Stimulated activated naive CD8-positive, alpha-beta T cell treated with anti-CD3 and anti-CD28 coated beads, Interleukin-15, Interleukin-2, amounts not matched to agents 100 ng/mL and 50 ng/mL, for 24 hours (primary cell): ENCODE measurements around the gene AGBL4.

Experiments
- H3K27ac Mint-ChIP-seq: one replicate; pipeline ENCODE4 v1.8.0; 2021; ENCODE audit warnings: mild to moderate bottlenecking, mixed read lengths
- H3K27me3 Mint-ChIP-seq: one replicate; pipeline ENCODE4 v1.8.0; 2021; ENCODE audit warnings: mixed read lengths
- H3K36me3 Mint-ChIP-seq: one replicate; pipeline ENCODE4 v1.8.0; 2021; ENCODE audit warnings: low read depth, mixed read lengths
- H3K4me1 Mint-ChIP-seq: one replicate; pipeline ENCODE4 v1.8.0; 2021; ENCODE audit warnings: low read depth, mixed read lengths
- H3K4me3 Mint-ChIP-seq: one replicate; pipeline ENCODE4 v1.8.0; 2021; ENCODE audit warnings: mild to moderate bottlenecking, mixed read lengths
- H3K9me3 Mint-ChIP-seq: one replicate; pipeline ENCODE4 v1.8.0; 2021; ENCODE audit warnings: mixed read lengths

AGBL4 gene

DNA sequence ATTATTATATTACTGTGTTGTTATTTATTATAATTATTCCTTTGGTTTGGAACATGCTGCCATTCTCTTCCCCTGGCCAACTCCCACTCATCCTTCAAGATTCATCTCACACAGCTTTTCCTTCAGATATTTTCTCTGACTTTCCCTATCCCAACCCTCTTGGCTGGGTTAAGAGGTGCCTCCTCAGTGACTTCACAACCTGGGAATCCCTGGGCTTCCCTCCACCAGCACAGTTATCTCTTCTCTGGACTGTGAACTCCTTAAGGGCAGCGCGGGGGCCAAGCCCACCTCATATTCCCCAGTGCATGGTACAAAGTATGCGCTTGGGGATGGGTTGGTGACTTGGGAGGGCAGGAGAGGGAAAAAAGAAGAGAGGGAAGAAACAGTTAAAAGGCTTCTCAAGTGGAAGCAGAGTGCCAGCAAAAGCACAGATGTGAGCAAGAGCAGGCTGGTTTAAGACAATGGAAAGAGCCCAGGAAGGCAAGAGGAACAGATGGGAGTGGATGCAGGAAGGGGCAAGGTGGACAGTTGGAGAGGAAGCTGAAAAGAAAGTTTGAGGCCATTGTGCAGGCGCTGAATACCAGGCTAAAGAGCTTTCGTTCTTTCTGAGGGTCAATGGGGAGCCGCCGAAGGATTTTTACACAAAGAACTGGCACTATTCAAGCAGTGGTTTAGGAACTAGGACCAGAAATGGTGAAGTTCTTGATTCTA lies 1379.4 kb downstream of the AGBL4 start:
- no peak overlapping the region for H3K4me3 Mint-ChIP-seq
- H3K4me1 Mint-ChIP-seq = no peaks in the 10 kb centered on the region
- H3K27ac Mint-ChIP-seq = no peak overlapping the region
- no peaks in the 10 kb centered on the region for H3K9me3 Mint-ChIP-seq
- no peaks in the 10 kb centered on the region for H3K36me3 Mint-ChIP-seq
- H3K27me3 Mint-ChIP-seq = peaks cover 5% of the 10 kb centered on the region

DNA sequence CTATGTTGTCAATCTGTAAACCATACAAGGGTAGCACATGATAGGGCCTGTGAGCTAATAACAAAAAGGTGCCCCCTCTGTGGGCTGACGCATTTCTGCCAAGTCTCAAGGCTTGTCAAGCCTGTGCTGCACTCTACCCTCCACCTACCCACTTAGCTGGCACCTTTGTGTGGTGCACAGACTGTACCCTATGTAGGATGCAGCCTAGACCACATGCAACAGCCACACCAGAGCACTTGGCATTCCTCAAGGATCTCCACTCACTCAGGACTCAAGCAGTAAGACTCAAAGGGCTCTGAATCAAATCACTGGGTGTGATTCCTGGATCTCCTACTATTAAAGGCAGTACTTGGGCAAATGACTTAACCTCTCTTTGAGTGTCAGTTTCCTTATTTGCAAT lies 1380.6 kb downstream of the AGBL4 start:
- Mint-ChIP-seq H3K36me3 (no peaks in the 10 kb centered on the region), H3K4me1 (no peaks in the 10 kb centered on the region)

DNA sequence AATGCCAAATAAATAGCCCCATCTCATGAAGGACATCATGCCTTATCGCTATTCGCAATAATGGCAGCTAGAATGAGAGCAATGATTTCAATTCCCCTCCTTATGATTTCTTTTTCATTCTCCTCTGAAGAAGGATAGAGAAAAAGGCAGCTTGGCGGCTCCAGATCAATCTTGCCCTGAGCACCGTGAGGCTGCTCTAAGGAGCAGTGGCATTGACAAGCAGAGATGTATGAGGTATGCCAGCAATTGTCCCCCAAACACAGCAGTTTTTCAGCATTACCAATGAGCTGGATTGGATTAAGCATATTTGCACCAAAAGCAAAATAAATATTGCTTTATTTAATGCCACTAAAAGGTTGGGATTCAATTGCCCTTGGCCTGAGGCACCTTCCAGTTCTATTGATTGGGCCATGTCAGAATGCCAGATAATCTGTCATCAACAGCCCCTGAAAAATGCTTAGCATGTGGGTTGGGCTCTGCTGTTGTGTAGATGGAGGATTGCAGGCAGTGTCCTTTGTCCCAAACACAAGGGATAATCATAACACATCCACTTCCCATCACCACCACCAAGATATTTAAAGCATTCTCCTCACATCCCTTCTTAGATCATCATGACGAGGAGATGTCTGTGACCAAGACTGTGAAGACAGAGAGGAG lies 1382.8 kb downstream of the AGBL4 start:
- peaks cover 5% of the 10 kb centered on the region for H3K27me3 Mint-ChIP-seq
- no peak overlapping the region for H3K4me3 Mint-ChIP-seq
- H3K36me3 Mint-ChIP-seq = no peaks in the 10 kb centered on the region
- H3K4me1 Mint-ChIP-seq = no peaks in the 10 kb centered on the region
- no peaks in the 10 kb centered on the region for H3K9me3 Mint-ChIP-seq
- H3K27ac Mint-ChIP-seq = no peak overlapping the region

More for the DNA sequence above, 1380.6 kb downstream of the AGBL4 start:
- Mint-ChIP-seq H3K27ac (no peak overlapping the region), H3K27me3 (peaks cover 5% of the 10 kb centered on the region), H3K9me3 (no peaks in the 10 kb centered on the region), H3K4me3 (no peak overlapping the region)

DNA sequence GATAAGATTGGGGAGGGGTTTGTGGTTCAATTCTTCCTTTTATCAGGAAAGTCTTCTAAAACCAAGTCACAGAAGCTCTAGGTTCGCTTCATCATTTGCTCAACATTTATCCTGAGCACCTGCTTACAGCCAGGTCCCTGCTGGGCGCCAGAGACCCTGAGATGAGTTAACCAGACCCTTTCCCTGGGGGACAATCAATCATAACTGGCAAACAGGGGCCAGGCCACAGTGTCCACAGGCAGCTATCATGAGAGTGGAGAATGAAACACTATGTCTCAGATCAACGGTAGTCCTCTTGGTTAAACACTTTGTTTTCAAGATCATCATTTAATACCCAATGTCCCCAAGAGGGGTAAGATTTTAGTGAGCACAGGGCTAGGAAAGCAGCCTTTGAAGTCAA lies 1393.9 kb downstream of the AGBL4 start:
- Mint-ChIP-seq H3K9me3 (no peaks in the 10 kb centered on the region), H3K4me3 (no peak overlapping the region), H3K27me3 (peaks cover 3% of the 10 kb centered on the region), H3K4me1 (no peaks in the 10 kb centered on the region), H3K27ac (no peak overlapping the region), H3K36me3 (no peaks in the 10 kb centered on the region)

DNA sequence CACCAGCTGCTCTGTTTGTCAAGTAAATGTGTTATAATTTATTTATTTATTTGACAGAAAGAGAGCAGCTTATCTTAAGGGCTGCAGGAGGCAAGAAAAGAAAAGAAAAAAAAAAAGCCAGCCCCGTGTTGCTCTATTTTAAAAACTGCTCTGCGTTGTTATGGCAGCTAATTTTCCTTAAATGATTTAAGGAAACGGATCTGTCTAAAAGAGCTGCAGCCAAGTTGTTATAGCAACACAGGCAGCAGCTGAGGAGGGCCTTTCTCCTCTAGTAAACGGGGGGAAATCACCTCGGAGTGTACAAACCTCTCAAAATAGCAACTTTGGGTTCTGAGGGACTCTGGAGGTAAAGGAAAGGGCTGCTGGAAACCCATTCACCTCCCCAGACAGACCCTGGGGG lies 1396.3 kb downstream of the AGBL4 start:
- H3K36me3 Mint-ChIP-seq = no peaks in the 10 kb centered on the region
- H3K27me3 Mint-ChIP-seq = peaks cover 14% of the 10 kb centered on the region
- no peak overlapping the region for H3K27ac Mint-ChIP-seq
- H3K4me3 Mint-ChIP-seq = no peak overlapping the region
- no peaks in the 10 kb centered on the region for H3K9me3 Mint-ChIP-seq
- H3K4me1 Mint-ChIP-seq = no peaks in the 10 kb centered on the region

DNA sequence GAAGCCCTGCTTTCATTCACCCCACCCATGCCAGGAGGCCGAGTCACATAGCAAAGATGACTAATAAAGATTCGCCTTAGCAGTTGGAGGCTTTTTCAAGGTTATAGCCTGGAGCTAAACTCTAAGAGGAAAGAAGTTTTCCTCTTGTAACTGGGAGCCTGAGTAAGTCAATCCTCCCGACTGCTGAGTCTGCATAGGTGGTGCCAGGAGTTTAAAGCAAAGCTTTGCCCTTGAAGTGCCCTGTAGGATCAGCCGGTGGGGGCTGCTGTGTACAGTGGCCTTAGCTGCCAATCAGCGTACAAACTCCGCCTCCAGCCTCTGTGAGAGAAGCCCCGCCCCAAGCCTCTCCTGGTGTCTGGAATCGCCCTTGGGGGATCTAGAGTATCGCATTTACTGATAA lies 1404.2 kb downstream of the AGBL4 start:
- H3K36me3 Mint-ChIP-seq = no peaks in the 10 kb centered on the region
- H3K27ac Mint-ChIP-seq = no peak overlapping the region
- H3K9me3 Mint-ChIP-seq = no peaks in the 10 kb centered on the region
- H3K27me3 Mint-ChIP-seq = peaks cover 23% of the 10 kb centered on the region
- H3K4me3 Mint-ChIP-seq = no peak overlapping the region
- H3K4me1 Mint-ChIP-seq = no peaks in the 10 kb centered on the region

DNA sequence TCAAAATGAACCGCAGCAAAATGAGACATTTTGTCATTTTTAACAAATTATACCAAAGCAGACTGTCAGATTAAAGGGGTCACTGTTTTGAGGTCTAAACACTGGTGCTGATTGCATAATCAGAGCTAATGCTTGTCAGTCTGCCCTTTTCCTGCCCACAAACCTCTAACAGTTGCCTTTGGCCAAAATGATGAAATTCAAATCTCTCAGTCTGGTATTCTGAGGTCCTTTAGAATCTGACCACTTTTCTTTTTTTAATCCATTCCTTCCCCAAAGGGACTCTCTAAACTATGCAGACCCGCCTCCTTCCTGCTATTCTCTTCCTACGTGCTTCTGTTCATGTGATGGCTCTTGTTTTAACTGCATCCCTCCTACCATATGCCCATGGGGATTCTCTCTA lies 1406.5 kb downstream of the AGBL4 start:
- no peaks in the 10 kb centered on the region for H3K36me3 Mint-ChIP-seq
- no peak overlapping the region for H3K27ac Mint-ChIP-seq
- H3K4me1 Mint-ChIP-seq = no peaks in the 10 kb centered on the region
- no peak overlapping the region for H3K4me3 Mint-ChIP-seq
- no peaks in the 10 kb centered on the region for H3K9me3 Mint-ChIP-seq
- H3K27me3 Mint-ChIP-seq = peaks cover 12% of the 10 kb centered on the region

DNA sequence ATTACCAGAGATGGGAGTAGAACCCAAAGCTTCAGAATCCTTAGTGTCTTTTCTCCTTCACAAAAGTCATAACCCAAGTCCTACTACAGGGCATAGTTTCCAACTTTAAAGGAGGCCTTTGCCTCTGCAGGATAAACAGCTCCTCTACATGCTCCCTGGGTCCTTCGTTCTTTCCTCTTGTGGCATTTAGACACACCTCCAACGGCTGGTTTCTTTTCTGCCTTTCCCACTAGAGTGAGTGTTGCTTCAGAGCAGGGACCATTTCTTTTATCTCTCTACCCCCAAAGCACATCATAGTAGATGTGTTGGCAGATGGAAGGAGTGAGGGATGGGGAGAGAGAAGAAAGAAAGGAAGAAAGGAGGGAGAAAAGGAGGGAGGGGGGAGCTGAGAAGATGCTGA lies 1407.0 kb downstream of the AGBL4 start:
- H3K4me3 Mint-ChIP-seq = no peak overlapping the region
- peaks cover 12% of the 10 kb centered on the region for H3K27me3 Mint-ChIP-seq
- H3K9me3 Mint-ChIP-seq = no peaks in the 10 kb centered on the region
- H3K27ac Mint-ChIP-seq = no peak overlapping the region
- no peaks in the 10 kb centered on the region for H3K36me3 Mint-ChIP-seq
- no peaks in the 10 kb centered on the region for H3K4me1 Mint-ChIP-seq

DNA sequence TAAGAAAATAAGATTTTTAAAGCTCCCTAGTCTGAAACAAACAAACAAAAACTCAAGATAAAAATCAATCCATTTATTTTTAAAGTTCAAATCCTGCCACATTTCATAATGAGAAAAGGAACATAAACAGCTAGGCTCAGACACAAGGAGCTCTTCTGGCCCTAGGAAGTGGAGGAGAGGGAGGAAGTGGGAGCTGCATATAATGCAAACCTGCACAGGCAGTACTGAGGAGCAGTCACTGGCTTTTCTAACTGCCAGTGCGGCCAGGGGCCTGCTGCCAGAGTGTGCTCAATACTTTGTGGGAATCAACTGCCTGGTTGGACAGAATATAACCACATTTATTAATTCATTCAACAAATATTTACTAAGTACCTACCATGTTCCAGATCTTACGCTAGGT lies 1411.9 kb downstream of the AGBL4 start:
- no peak overlapping the region for H3K27ac Mint-ChIP-seq
- no peaks in the 10 kb centered on the region for H3K27me3 Mint-ChIP-seq
- H3K4me1 Mint-ChIP-seq = no peaks in the 10 kb centered on the region
- no peaks in the 10 kb centered on the region for H3K9me3 Mint-ChIP-seq
- no peaks in the 10 kb centered on the region for H3K36me3 Mint-ChIP-seq
- no peak overlapping the region for H3K4me3 Mint-ChIP-seq

DNA sequence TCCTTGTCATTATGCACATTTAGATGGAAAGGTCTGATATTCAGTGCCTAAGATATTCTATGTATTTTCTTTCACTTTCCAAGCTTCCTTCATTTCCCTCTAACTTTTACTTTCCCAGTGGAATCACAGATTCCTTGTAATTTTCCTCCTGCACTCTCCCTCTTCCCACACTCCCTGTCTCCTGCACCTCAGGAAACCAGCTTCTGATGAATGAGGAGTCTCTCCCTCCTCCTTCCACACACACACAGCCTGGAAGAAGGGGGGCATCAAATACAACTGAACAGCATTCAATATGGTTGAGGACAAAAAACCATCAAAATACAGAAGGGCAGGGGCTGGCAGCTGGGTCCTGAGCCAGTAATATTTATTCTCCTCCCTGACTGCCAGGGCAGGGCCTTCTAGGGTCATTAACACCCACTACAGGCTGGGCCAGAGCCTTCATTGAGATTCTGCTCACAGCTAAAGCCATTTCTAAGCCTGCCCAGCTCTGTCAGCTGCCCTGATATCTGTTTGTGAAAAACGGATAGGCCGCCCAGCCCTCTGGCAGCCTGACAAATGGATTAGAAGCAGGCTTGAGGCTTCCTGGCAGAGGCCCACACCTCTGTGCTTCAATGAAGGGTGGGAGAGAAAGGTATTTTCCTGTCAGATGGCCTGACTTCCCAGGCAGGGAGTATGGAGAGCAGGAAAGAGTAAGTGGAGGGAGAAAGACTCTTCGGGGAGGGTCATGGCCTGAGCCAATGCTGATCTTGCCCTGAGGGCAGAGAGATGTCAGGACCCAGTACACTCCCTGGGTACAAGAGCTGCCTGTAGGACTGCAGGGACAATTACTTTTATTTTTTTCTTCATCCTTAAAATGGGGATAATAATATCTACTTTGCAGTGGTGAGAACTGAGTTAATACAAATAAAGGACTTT lies 1412.9 kb downstream of the AGBL4 start:
- H3K4me1 Mint-ChIP-seq = no peaks in the 10 kb centered on the region
- H3K9me3 Mint-ChIP-seq = no peaks in the 10 kb centered on the region
- no peak overlapping the region for H3K27ac Mint-ChIP-seq
- no peak overlapping the region for H3K4me3 Mint-ChIP-seq
- H3K27me3 Mint-ChIP-seq = no peaks in the 10 kb centered on the region
- H3K36me3 Mint-ChIP-seq = no peaks in the 10 kb centered on the region

DNA sequence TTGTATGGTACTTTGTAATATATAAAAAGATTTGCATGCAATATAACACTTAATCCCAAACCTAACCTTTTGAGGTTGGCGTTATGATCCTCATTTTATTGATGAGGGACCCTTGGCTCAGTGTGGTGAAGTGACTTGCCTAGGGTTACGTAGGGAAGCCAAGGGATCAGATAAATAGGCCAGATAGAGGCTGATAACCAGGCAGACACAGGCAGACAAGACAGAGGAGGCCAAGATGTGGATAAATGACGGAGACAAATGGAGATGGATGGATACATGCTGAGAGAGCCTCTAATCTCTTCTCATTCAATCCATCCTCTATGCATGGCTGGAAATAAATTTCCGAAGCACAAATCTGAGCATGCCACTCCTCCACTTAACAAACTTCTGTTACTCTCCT lies 1414.9 kb downstream of the AGBL4 start:
- no peaks in the 10 kb centered on the region for H3K9me3 Mint-ChIP-seq
- H3K4me3 Mint-ChIP-seq = no peak overlapping the region
- H3K27ac Mint-ChIP-seq = no peak overlapping the region
- H3K27me3 Mint-ChIP-seq = no peaks in the 10 kb centered on the region
- no peaks in the 10 kb centered on the region for H3K4me1 Mint-ChIP-seq
- no peaks in the 10 kb centered on the region for H3K36me3 Mint-ChIP-seq

DNA sequence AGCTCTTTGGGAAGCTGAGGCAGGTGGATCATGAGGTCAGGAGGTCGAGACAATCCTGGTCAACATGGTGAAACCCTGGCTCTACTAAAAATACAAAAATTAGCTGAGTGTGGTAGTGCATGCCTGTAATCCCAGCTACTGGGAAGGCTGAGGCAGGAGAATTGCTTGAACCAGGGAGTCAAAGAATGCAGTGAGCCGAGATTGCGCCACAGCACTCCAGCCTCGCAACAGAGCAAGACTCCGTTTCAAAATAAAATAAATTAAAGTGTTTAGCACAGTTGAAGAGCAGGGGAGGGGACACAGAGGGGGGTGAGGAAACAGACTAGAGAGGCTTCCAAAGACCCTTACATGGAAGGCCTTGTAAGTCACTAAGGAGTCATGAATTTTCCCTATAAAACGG lies 1420.5 kb downstream of the AGBL4 start:
- no peaks in the 10 kb centered on the region for H3K4me1 Mint-ChIP-seq
- no peaks in the 10 kb centered on the region for H3K27me3 Mint-ChIP-seq
- H3K27ac Mint-ChIP-seq = no peak overlapping the region
- no peak overlapping the region for H3K4me3 Mint-ChIP-seq
- no peaks in the 10 kb centered on the region for H3K9me3 Mint-ChIP-seq
- H3K36me3 Mint-ChIP-seq = no peaks in the 10 kb centered on the region

DNA sequence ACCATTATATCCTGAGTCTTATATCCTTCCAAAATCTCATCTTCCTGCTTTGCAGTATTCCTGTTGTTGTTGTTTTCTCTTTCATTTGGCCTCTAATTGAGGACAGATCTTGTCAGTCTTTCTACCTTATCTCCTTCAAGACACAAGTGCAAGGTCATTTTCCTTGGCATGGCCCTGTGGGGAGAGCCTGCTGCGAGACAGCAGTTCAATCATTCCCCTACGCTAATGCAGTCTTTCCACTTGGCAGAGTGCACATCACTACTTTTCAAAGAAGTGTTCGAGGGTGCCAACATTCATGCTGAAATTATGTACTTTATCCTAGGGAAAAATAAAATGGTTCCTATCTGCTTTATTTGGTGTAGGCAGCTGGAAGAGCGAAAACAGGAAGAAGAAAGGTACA lies 1421.4 kb downstream of the AGBL4 start:
- H3K27me3 Mint-ChIP-seq = no peaks in the 10 kb centered on the region
- no peaks in the 10 kb centered on the region for H3K4me1 Mint-ChIP-seq
- no peak overlapping the region for H3K27ac Mint-ChIP-seq
- no peaks in the 10 kb centered on the region for H3K9me3 Mint-ChIP-seq
- H3K36me3 Mint-ChIP-seq = no peaks in the 10 kb centered on the region
- no peak overlapping the region for H3K4me3 Mint-ChIP-seq

DNA sequence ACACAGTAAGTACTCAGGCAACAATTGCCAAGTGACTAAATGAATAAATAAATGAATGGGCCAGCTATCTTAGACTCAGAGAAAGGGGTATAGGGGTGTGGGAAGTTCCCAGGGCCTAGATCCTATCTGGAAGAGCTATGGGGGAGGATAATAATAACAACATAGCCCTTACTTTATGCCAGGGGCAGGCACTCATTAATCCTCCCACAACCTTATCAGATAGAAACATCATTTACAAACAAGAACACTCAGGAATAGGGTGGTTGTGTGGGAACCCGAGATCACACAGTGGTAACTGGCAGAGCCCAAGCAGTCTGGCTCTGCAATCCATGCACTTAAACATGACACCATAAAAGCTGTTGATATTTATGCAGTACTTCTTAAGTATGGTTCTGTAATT lies 1423.6 kb downstream of the AGBL4 start:
- no peaks in the 10 kb centered on the region for H3K9me3 Mint-ChIP-seq
- no peak overlapping the region for H3K27ac Mint-ChIP-seq
- H3K36me3 Mint-ChIP-seq = no peaks in the 10 kb centered on the region
- H3K4me3 Mint-ChIP-seq = no peak overlapping the region
- no peaks in the 10 kb centered on the region for H3K4me1 Mint-ChIP-seq
- no peaks in the 10 kb centered on the region for H3K27me3 Mint-ChIP-seq

DNA sequence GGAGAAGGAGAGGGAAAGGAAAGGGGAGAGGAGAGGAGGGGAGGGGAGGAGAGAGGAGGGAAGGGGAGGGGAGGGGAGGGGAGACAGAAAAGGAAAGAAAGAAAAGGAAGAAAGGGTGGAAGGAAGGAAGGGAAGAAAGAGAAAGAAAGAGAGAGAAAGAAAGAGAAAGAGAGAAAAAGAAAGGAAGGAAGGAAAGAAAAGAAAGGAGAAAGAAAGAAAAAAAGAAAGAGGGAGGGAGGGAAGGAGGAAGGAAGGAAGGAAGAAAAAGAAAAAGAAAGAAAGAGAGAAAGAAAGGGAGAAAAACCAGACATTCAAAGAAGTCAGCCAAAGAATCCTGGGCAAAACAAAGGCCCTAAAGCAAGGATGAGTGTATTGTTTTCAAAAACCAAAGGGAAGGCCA lies 1426.1 kb downstream of the AGBL4 start:
- Mint-ChIP-seq H3K4me3 (no peak overlapping the region), H3K4me1 (no peaks in the 10 kb centered on the region), H3K27ac (no peak overlapping the region), H3K27me3 (no peaks in the 10 kb centered on the region), H3K9me3 (no peaks in the 10 kb centered on the region), H3K36me3 (no peaks in the 10 kb centered on the region)
